Measurements from ENCODE around the gene SELPLG. TPM values are rescaled to one million over a fixed set of nuclear protein-coding genes. Genes with fewer than 3 reads are reported as not detected.
A peak's percentile ranks its signal among the peaks of the same experiment; 100 is the strongest.

The SELPLG gene
- total RNA-seq, 2 donors from 2014 or later: 14.3 to 17.3 TPM

DNA sequence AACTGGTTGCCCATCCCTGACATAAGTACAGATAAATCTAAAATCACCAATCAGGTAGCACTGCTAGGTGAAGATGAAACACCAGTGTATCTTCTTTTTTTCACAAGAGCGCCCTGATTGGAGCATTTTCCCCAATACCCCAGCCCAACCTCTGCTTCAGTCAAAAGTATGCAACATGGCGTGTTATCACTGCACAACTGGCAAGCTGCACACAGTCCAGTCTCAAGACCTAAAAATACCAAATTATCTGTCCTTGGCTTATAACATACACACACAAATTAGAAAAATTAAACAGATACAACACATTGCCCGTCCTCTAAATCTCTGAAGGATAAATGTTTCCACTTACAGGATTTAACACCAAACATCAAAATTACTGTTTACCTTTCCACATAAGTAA lies 20.2 kb upstream of the SELPLG start:
- TF ChIP-seq, protein P1, sequence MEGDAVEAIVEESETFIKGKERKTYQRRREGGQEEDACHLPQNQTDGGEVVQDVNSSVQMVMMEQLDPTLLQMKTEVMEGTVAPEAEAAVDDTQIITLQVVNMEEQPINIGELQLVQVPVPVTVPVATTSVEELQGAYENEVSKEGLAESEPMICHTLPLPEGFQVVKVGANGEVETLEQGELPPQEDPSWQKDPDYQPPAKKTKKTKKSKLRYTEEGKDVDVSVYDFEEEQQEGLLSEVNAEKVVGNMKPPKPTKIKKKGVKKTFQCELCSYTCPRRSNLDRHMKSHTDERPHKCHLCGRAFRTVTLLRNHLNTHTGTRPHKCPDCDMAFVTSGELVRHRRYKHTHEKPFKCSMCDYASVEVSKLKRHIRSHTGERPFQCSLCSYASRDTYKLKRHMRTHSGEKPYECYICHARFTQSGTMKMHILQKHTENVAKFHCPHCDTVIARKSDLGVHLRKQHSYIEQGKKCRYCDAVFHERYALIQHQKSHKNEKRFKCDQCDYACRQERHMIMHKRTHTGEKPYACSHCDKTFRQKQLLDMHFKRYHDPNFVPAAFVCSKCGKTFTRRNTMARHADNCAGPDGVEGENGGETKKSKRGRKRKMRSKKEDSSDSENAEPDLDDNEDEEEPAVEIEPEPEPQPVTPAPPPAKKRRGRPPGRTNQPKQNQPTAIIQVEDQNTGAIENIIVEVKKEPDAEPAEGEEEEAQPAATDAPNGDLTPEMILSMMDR (IDR thresholded peaks at IDR 0.05): no peak
- ATAC-seq (ENCODE audit: insufficient number of reproducible peaks, low FRiP score, low read depth): no peak

DNA sequence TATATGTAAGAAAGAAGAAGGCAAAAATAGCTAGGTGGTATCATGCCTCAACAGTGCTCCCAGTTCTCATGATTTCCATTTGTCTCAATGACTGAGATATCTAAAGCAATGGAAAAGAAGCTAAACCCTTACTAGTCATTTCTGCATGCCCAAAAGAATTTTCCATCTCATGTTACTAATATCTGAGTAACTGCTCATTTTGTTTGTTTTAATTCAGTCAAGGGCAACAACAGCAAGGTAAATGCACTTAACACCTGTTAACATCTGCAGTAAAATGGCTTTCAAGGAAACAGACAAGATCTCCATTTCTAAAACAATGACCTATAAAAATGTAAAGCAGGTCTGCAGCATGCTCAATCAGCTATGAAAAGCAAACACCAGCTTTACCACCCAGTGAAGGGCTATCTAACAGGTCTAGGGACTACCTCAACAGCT lies 19.4 kb upstream of the SELPLG start:
- TF ChIP-seq, protein P1 (IDR thresholded peaks at IDR 0.05): no peak
- Histone ChIP-seq H3K4me1 (ENCODE audit: control insufficient read depth in 1 of 2, low read depth in 2 of 2) (peaks cover 10 to 29% of the 10 kb centered on the region in 2 donors), H3K27ac (no peak overlapping the region), H3K36me3 (peaks cover 46% of the 10 kb centered on the region), H3K27me3 (replicated peaks; ENCODE audit: insufficient read depth) (no peaks in the 10 kb centered on the region), H3K9me3 (no peaks in the 10 kb centered on the region), H3K4me3 (no peak overlapping the region)
- ATAC-seq (ENCODE audit: insufficient number of reproducible peaks, low FRiP score, low read depth): no peak
- DNase-seq (ENCODE audit: low spot score): no peak

More for the DNA sequence above, 20.2 kb upstream of the SELPLG start:
- no peaks in the 10 kb centered on the region for H3K27me3 ChIP-seq (replicated peaks; ENCODE audit: insufficient read depth)
- H3K36me3 ChIP-seq: peaks cover 38% of the 10 kb centered on the region
- no peak for DNase-seq (ENCODE audit: low spot score)
- H3K4me3 ChIP-seq: no peak overlapping the region
- no peaks in the 10 kb centered on the region for H3K9me3 ChIP-seq
- H3K27ac ChIP-seq: peak overlapping the region in 1 of 2 donors; percentile 7
- peaks cover 10 to 33% of the 10 kb centered on the region in 2 donors for H3K4me1 ChIP-seq (ENCODE audit: control insufficient read depth in 1 of 2, low read depth in 2 of 2)

DNA sequence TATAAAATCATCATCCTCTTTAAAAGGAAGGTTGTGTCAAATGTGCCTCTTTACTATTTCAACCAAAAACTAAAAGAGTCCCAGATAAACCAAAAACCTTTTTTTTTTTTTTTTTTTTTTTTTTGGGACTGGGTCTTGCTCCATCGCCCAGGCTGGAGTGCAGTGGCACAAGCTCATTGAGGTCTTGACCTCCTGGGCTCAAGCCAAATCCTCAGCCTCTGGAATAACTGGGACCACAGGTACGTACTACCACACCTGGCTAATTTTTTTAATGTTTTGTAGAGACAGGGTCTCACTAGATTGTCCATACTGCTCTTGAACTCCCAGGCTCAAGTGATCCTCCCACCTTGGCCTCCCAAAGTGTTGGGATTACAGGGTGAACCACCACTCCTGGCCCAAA lies 16.4 kb upstream of the SELPLG start:
- ATAC-seq (ENCODE audit: insufficient number of reproducible peaks, low FRiP score, low read depth) (no peak), DNase-seq (ENCODE audit: low spot score) (no peak)
- Histone ChIP-seq H3K27ac (peak overlapping the region; percentile 34 to 36), H3K36me3 (peaks cover 47% of the 10 kb centered on the region), H3K27me3 (replicated peaks; ENCODE audit: insufficient read depth) (no peaks in the 10 kb centered on the region), H3K4me3 (no peak overlapping the region), H3K9me3 (no peaks in the 10 kb centered on the region), H3K4me1 (ENCODE audit: control insufficient read depth in 1 of 2, low read depth in 2 of 2) (peaks cover 19 to 44% of the 10 kb centered on the region in 2 donors)
- TF ChIP-seq, protein P1 (IDR thresholded peaks at IDR 0.05): no peak

DNA sequence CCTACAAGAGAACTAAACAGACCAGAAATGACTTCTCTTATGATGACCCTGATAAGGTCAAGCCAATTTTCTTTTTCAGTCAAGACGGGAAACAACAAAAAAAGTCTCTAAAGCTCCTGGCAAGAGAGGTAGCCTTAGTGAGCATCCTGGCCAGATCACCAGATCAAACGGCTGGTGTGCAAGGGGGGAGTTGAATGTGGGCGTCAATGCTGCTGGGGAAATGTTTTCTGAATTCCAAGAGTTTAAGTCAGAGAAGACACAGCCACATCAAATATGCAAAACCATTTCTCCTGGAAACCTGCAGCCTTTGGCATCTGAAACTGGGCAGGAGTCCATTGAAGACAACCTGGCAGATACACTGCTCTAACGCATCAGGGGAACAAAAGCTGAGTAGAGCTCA lies 16.0 kb upstream of the SELPLG start:
- no peak for ATAC-seq (ENCODE audit: insufficient number of reproducible peaks, low FRiP score, low read depth)
- Histone ChIP-seq H3K4me1 (ENCODE audit: control insufficient read depth in 1 of 2, low read depth in 2 of 2) (peaks cover 21 to 45% of the 10 kb centered on the region in 2 donors), H3K36me3 (peaks cover 47% of the 10 kb centered on the region), H3K4me3 (no peak overlapping the region), H3K9me3 (no peaks in the 10 kb centered on the region), H3K27ac (peak overlapping the region; percentile 23 to 36), H3K27me3 (replicated peaks; ENCODE audit: insufficient read depth) (no peaks in the 10 kb centered on the region)
- DNase-seq (ENCODE audit: low spot score): no peak
- TF ChIP-seq, protein P1 (IDR thresholded peaks at IDR 0.05): no peak

DNA sequence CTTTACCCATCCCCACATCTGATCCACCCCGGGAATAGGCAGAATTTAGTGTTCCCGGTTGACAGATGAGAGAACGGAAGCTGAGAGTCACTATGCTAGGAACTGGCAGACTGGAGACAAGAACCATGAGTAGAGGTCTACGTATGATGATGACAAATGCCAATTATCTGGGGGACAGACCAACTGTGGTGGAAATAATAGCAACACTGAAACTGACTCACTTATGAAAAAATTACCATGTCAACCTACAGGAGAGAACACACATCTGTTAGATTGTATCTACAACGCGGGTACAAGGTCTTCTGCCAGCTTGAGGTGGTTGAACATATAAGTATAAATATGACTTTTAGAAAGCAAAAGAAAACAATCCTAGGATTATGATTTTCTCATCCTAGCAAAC lies 15.4 kb upstream of the SELPLG start:
- peak overlapping the region in 1 of 2 donors; percentile 23 for H3K27ac ChIP-seq
- H3K9me3 ChIP-seq: no peaks in the 10 kb centered on the region
- no peak overlapping the region for H3K4me3 ChIP-seq
- no peak for ATAC-seq (ENCODE audit: insufficient number of reproducible peaks, low FRiP score, low read depth)
- TF ChIP-seq, protein P1 (IDR thresholded peaks at IDR 0.05): no peak
- H3K27me3 ChIP-seq (replicated peaks; ENCODE audit: insufficient read depth): no peaks in the 10 kb centered on the region
- DNase-seq (ENCODE audit: low spot score): no peak
- H3K36me3 ChIP-seq: peaks cover 47% of the 10 kb centered on the region
- peaks cover 26 to 47% of the 10 kb centered on the region in 2 donors for H3K4me1 ChIP-seq (ENCODE audit: control insufficient read depth in 1 of 2, low read depth in 2 of 2)
